Activated CD4-positive, CD25-positive, alpha-beta regulatory T cell (primary cell): ENCODE data around the gene DHRS2.
"Not testable (repeated sequence)": the region's sequence is repeated elsewhere in the genome, so short reads cannot be mapped to it uniquely, and the experiment has no call there.

Source experiments
- DNase-seq, 4 experiments: peaks; one replicate each; lab custom pipeline; 2025; lab: John Stamatoyannopoulos, UW

The DHRS2 gene, protein sequence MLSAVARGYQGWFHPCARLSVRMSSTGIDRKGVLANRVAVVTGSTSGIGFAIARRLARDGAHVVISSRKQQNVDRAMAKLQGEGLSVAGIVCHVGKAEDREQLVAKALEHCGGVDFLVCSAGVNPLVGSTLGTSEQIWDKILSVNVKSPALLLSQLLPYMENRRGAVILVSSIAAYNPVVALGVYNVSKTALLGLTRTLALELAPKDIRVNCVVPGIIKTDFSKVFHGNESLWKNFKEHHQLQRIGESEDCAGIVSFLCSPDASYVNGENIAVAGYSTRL

DNA sequence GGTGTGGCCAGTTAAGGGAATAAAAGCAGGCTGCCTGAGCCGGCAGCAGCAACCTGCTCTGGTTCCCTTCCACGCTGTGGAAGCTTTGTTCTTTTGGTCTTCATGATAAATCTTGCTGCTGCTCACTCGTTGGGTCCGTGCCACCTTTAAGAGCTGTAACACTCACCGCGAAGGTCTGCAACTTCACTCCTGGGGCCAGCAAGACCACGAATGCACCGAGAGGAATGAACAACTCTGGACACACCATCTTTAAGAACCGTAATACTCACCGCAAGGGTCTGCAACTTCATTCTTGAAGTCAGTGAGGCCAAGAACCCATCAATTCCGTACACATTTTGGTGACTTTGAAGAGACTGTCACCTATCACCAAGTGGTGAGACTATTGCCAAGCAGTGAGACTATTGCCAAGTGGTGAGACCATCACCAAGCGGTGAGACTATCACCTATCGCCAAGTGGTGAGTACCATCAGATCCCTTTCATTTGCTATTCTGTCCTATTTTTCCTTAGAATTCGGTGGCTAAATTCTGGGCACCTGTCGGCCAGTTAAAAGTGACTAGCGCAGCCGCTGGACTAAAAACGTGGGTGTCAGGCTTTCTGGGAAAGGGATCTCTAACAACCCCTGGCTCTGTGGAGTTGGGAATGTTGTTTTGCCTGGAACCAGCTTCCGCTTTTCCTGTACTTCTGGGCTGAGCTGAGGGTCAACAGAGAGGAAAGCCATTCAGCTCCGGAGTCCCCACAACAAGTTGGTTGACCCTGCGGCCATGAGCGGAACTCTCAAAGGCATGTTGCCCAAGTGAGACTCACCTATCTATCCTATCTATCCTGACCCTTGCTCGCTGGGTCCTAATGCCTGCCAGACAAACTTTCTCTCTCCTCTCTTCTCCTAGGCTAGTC lies at the start of gene DHRS2:
DHRS2 (plus strand) TSS at position 48 of the 895 bp plus-strand sequence. CDS start 2,501 bp downstream, outside the sequence.
- DNase-seq = no peak

DNA sequence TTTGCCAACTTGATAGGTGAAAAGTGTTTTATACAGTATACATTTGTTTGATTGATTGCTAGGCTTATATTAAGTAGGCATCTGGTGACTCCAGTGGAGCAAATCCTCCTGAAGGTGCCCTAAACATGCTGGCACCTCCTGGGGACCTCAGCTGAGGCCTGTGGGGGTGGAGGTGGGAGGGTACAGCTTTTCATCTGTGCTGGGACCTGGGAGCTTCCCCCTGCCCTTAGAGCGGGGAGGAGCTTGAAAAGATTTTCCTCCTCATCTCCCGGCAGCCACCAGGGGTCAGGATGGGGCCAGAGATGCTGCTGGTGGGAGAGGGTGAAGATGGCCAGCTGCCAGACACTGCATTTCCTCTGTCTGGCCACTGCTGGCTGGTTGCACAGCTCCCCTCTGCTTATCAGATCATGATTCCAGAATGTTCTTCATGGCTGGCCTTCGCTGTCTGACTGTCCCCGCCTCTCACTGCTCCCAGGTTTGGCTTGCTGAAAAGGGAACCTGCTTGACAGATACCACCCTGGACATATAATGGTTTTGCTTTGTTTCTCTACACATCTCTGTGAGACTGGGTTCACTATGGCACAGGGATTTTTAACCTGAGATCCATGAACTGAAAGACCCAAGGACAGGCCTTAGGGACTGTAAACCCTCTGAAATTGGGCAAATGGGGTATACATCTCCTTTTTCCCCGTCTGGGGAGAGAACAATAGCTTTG lies 47.1 kb upstream of the DHRS2 start:
- peak; percentile 45 to 62 (median 52) for DNase-seq

DNA sequence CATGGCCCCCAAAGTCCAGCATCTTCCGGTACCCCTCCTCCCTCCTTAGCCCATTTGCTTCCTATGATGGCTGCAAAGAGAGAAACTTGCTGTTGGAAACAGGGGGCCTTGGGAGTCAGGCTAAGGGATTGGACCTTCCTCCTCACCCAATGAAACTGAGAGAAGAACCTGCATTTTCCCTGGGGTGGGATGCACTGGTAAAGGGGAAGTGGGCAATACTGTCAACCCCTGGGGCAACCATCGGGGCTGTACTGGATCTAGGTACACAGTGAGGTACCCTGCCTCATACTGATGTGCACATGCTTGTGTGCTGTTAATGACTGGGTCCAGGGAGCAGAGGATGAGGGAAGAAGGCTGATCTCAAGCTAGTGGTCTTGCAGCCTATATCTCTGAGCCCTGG lies 46.6 kb upstream of the DHRS2 start:
- no peak for DNase-seq

- no peak for DNase-seq
Measured at GRCh38 chr14:23590198-23590597, 46.0 kb upstream of the DHRS2 start.

- not testable (repeated sequence) for DNase-seq
Measured at GRCh38 chr14:23594191-23594590, 42.0 kb upstream of the DHRS2 start.

DNA sequence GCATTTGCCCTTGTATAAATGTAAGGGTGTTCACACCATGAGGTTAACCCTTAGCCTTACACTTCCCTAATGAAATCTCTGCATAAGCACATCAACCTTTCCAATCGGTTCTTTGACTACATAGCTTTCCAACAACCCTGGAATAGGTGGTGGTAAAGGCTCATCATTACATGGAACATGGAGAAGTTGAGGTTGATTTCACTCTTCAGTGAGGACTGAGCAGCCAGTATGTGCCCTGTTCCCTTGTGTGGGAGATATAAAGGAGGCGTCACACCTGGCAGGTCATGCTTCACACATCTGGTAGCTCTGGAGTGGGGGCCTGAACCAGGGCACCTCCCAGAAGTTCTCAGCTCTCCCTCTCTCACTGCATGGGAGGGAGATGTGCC lies 35.8 kb upstream of the DHRS2 start:
- DNase-seq = no peak

- DNase-seq = no peak
Measured at GRCh38 chr14:23600806-23601205, 35.4 kb upstream of the DHRS2 start.

DNA sequence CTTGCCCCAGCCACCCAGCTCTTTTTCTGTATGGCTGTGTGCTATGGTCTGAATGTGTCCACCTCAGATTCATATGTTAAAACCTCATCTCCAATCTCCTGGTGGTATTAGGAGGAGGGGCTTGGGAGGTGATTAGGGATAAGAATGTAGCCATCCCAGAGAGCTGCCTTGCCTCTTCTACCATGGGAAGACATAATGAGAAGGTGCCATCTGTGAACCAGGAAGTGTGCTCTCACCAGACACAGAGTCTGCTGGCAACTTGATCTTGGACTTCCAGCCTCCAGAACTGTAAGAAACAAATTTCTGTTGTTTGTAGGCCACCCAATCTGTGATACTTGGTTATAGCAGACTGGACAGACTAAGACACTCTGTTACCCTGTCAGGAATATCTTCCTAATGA lies 34.7 kb upstream of the DHRS2 start:
- no peak for DNase-seq

DNA sequence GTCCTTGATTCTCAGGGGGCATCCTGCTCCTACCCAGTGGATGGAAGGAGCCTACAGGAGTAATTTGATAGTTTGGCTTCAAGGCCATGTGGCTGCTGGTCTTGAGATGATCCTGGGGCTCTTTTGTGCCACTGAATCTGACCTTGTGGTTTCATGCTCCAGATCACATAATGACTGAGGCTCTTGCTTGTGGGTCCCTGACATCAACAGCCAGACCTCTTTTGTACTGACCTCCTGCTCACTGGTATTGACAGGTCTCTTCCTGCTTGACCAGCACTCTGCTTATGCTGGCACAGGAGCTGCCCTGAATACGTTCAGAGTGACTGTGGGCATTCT lies 34.4 kb upstream of the DHRS2 start:
- DNase-seq = no peak

- DNase-seq = no peak
Measured at GRCh38 chr14:23602181-23603095, 33.7 kb upstream of the DHRS2 start.

GRCh38 chr14:23603103-23603502 lies 33.1 kb upstream of the DHRS2 start:
- no peak for DNase-seq

DNA sequence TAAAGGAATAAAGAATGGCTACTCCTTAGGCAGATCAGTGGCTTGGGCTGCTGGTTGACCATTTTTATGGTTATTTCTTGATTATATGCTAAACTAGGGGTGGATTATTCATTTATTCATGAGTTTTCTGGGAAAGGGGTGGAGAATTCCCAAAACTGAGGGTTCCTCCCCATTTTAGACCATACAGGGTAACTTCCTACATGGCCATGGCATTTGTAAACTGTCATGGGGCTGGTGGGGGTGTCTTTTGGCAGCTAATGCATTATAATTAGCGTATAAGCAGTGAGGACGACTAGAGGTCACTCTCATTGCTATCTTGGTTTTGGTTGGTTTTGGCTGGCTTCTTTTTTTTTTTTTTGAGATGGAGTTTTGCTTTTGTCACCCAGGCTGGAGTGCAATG lies 32.0 kb upstream of the DHRS2 start:
- DNase-seq = no peak

- DNase-seq = no peak
Measured at GRCh38 chr14:23604675-23605170, 31.4 kb upstream of the DHRS2 start.

DNA sequence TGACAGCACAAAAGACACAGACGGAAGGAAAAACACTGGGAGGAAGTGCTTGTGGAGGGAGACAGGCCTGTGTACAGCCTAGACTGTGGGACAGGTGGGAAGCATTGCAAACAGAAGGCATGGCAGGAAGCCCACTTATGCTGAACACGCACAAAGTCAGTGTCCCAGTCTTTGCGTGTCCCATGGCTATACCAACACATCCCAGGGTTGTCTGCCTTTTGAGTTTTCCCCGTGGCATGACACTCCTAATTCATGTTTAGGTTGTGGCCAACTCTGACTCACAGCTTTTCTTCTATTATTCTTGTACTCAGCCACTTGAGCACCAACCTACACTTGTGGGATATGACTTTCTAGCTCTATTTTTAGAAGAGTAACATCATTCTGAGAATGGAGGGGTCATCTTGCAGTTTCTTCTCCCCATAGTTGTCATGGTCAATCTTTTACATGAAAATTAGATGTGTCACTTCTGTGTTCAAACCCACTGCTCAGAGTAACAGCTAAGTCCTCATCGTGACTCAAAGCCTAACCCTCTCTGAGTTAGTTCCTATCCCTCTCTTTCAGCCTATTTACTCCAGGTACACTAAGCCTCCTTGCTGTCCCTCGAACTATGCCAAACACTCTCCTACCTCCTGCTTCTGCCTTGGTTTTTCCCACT lies 30.1 kb upstream of the DHRS2 start:
- DNase-seq = no peak

DNA sequence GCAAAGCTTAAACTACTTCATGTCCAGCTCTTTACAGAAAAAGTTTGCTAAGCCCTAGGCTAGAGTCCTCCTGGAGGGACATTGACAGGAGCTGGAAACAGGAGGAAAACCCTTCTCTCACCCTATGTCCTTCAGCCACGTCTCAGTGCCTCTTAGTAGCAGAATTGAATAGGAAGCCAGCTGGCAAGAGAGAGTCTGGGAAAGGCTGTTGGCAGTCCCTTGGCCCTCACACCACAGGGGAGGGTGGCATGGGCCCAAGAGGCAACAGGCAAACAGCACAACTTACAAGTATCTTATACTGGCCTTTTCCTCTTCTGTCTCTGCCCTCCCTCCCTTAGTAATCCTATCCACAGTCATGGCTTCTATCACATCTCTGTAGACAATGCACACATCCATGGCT lies 27.7 kb upstream of the DHRS2 start:
- DNase-seq = no peak

GRCh38 chr14:23609001-23609400 lies 27.2 kb upstream of the DHRS2 start:
- DNase-seq = no peak

DNA sequence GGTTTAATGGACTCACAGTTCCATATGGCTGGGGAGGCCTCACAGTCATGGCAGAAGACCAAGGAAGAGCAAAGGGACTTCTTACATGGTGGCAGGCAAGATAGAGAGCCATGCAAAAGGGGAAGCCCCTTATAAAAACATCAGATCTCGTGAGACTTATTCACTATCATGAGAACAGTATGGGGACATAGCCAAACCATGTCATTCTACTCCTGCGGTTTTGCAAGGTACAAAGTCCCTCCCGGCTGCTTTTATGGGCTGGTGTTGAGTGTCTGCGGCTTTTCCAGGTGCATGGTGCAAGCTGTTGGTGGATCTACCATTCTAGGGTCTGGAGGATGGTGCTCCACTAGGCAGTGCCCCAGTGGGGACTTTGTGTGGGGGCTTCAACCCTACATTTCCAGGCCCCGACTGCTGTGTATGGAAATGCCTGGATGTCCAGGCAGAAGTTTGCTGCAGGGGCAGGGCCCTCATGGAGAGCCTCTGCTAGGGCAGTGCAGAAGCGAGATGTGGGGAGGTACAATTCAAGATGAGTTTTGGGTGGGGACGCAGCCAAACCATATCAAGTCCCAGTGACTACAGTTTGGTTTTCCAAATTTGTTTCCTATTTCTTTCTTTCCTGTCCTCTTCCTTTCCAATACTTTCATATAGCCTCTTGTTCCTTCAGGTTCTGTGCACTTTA lies 26.6 kb upstream of the DHRS2 start:
- not testable (repeated sequence) for DNase-seq

- no peak for DNase-seq
Measured at GRCh38 chr14:23610090-23610814, 25.9 kb upstream of the DHRS2 start.

GRCh38 chr14:23610815-23611289 lies 25.3 kb upstream of the DHRS2 start:
- DNase-seq = no peak

DNA sequence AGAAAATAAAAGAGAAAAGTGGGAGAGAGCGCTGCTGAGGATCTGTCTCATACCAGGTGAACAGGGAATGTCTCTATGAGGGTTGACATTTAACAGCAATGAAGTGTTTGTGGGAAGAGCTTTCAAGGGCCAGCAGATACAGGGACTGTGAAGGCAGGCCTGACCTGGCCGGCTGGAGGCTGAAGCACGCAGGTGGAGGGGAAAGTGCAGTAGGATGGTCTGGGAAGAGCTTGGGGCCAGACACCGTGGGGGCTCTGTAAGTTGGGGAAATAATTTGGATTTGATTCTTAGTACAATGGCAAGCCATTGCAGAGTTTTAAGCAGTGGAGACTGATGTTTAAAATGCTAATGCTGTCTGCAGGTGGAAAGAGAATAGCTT lies 23.8 kb upstream of the DHRS2 start:
- DNase-seq = no peak
